Measurements from ENCODE around the gene CHRFAM7A.
"Not testable (repeated sequence)": the region's sequence is repeated elsewhere in the genome, so short reads cannot be mapped to it uniquely, and the experiment has no call there.

CHRFAM7A gene

DNA sequence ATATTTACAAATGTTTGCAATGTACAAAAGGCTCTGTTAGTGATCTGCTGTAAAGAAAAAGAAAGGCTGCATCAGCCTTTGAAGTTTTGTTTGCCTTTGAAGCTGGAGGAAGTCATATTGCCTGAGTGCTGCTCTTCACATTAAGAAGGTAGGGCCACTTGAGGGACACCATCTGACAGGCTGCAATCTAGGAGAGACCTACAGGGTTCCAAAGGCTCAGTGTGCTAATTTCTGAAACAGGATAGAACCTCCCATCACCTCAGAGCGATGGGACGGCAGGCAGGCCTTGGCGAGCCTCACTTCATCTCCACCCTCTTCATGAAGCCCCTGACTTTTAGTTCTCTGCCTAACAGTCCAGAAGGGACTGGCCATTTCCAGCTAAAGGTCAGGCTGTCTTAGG is 77.6 kb downstream of the CHRFAM7A start:
- DNase-seq: not testable (repeated sequence)

DNA sequence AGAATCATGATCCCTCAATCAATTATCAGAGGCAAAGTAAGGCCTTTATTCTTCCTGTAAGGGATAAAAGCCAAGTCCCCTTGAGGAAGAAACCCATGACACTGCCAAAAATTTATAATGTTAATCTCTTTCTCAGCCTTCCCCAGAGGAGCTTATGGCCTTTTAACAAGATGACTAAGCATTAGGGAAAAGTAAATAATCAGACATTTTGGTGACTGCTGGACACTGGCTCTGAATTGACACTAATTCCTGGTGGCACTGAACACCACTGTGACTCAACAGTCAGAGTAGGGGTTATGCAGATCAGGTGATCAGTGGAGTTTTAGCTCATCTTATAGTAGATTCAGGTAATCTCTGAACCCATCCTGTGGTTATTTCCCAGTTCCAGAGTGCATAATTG is 82.8 kb downstream of the CHRFAM7A start:
- not testable (repeated sequence) for DNase-seq

Data from T-helper 2 cell (primary cell).